ENCODE data around the gene FHIT. TPM values are rescaled to one million over a fixed set of nuclear protein-coding genes. Genes with fewer than 3 reads are reported as not detected.
"Not testable (repeated sequence)": the region's sequence is repeated elsewhere in the genome, so short reads cannot be mapped to it uniquely, and the experiment has no call there.

FHIT gene
- total RNA-seq, 4 donors from 2014 or later: 8.8 to 35.6 (median 12.6) TPM

DNA sequence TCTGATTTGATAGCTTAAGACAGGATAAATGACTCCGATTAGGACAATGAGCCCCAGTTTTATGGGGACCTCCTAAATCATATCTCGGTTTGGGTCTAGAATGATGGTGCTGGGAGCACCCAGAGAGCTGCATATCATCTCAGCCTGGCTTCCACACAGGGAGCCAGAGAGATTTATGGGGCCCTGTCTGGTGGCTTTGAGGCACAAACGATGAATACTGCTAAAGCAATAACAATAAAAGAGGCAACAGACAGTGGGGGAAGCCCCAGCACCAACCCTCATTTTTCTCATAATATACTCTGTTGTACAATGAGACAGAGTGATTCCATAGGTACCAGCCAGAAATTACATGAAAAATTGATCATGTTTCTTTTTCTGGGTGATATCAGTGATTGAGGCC, 1312.4 kb downstream of the FHIT start:
- no peak for TF ChIP-seq POLR2A (IDR thresholded peaks at IDR 0.05)
- TF ChIP-seq EP300 (IDR thresholded peaks at IDR 0.05): no peak
- no peak for TF ChIP-seq POLR2AphosphoS5 (IDR thresholded peaks at IDR 0.05)
- TF ChIP-seq, protein P1, sequence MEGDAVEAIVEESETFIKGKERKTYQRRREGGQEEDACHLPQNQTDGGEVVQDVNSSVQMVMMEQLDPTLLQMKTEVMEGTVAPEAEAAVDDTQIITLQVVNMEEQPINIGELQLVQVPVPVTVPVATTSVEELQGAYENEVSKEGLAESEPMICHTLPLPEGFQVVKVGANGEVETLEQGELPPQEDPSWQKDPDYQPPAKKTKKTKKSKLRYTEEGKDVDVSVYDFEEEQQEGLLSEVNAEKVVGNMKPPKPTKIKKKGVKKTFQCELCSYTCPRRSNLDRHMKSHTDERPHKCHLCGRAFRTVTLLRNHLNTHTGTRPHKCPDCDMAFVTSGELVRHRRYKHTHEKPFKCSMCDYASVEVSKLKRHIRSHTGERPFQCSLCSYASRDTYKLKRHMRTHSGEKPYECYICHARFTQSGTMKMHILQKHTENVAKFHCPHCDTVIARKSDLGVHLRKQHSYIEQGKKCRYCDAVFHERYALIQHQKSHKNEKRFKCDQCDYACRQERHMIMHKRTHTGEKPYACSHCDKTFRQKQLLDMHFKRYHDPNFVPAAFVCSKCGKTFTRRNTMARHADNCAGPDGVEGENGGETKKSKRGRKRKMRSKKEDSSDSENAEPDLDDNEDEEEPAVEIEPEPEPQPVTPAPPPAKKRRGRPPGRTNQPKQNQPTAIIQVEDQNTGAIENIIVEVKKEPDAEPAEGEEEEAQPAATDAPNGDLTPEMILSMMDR (IDR thresholded peaks at IDR 0.05): no peak
- no peak for DNase-seq (ENCODE audit: low spot score in 2 of 2)
- Histone ChIP-seq H3K27me3 (no peaks in the 10 kb centered on the region), H3K4me3 (no peak overlapping the region), H3K27ac (no peak overlapping the region), H3K36me3 (no peaks in the 10 kb centered on the region), H3K9me3 (no peaks in the 10 kb centered on the region), H3K4me1 (no peaks in the 10 kb centered on the region)
- 77% methylated on average over 3 of the region's 3 CpGs for WGBS

DNA sequence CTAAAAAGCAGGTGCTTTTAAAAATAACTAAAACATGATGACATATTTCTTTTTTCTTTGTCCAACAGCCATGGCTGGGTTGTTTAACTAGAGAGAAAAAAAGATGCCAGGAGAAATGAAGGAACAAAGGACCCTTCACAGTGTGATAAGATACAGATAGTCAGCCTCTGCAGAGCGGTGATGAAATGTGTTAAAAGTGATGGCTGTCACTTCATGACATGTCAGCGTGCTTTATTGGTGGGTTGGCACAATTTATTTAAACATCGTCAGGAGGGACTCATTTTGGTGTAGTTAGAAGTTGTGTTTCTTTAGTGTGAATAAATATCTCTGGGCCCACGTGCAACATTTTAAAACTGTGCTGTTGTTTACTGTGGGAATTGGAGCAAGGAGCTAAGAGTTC, 1314.1 kb downstream of the FHIT start:
- Histone ChIP-seq H3K9me3 (no peaks in the 10 kb centered on the region), H3K4me1 (no peaks in the 10 kb centered on the region), H3K36me3 (no peaks in the 10 kb centered on the region), H3K27me3 (no peaks in the 10 kb centered on the region), H3K27ac (no peak overlapping the region), H3K4me3 (no peak overlapping the region)
- 82% methylated on average over 4 of the region's 4 CpGs for WGBS
- DNase-seq (ENCODE audit: low spot score in 2 of 2): no peak
- TF ChIP-seq POLR2A (IDR thresholded peaks at IDR 0.05) (no peak), POLR2AphosphoS5 (IDR thresholded peaks at IDR 0.05) (no peak), EP300 (IDR thresholded peaks at IDR 0.05) (no peak)
- TF ChIP-seq, protein P1 (IDR thresholded peaks at IDR 0.05): no peak

DNA sequence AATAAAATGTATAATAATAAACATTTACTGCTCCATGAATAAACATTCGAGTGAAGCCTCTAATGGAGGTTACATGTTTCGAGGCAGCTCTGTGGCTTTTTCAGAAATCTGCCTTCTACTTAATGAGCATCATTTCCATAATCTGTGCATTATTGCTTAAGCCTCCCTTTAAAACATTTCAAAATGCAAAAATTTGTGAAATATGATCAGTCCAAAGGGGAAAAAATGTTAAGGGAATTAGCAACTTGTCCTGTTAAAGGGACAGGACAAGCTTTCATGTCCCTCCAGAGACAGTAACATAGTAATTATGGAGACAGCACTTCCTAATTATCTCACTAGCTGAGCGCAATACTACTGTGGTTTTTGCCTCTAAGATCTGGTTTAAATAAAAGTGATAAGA, 1314.8 kb downstream of the FHIT start:
- Histone ChIP-seq H3K9me3 (no peaks in the 10 kb centered on the region), H3K4me3 (no peak overlapping the region), H3K4me1 (no peaks in the 10 kb centered on the region), H3K27ac (no peak overlapping the region), H3K36me3 (no peaks in the 10 kb centered on the region), H3K27me3 (no peaks in the 10 kb centered on the region)
- TF ChIP-seq POLR2A (IDR thresholded peaks at IDR 0.05) (no peak), EP300 (IDR thresholded peaks at IDR 0.05) (no peak), POLR2AphosphoS5 (IDR thresholded peaks at IDR 0.05) (no peak)
- TF ChIP-seq, protein P1 (IDR thresholded peaks at IDR 0.05): no peak
- no peak for DNase-seq (ENCODE audit: low spot score in 2 of 2)
- 82% methylated on average over 3 of the region's 3 CpGs for WGBS

DNA sequence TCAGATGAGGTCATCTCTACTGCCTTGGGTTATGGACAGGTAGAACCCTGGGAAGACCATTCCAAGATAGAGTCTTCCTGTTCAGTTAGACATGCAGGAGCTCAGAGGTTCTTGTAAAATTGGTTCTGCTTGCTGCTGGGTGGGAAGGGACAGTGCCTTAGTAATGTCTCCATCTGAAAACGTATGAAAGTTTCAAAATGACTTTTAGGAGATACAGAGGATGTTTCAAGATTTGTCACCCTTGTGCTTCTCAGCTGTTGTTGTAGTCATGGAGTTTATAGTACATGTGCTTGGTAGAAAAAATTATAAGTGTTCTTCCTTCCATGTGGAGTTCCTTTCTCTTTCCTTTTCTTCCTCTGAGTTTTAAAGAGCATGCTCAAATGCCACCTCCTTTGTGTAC, 1316.2 kb downstream of the FHIT start:
- TF ChIP-seq, protein P1 (IDR thresholded peaks at IDR 0.05): no peak
- TF ChIP-seq EP300 (IDR thresholded peaks at IDR 0.05) (no peak), POLR2AphosphoS5 (IDR thresholded peaks at IDR 0.05) (no peak), POLR2A (IDR thresholded peaks at IDR 0.05) (no peak)
- WGBS: 67% methylated on average over 1 of the region's 1 CpG
- no peaks in the 10 kb centered on the region for H3K27me3 ChIP-seq
- no peak overlapping the region for H3K4me3 ChIP-seq
- no peak overlapping the region for H3K27ac ChIP-seq
- DNase-seq (ENCODE audit: low spot score in 2 of 2): no peak
- no peaks in the 10 kb centered on the region for H3K9me3 ChIP-seq
- no peaks in the 10 kb centered on the region for H3K4me1 ChIP-seq
- H3K36me3 ChIP-seq: no peaks in the 10 kb centered on the region

DNA sequence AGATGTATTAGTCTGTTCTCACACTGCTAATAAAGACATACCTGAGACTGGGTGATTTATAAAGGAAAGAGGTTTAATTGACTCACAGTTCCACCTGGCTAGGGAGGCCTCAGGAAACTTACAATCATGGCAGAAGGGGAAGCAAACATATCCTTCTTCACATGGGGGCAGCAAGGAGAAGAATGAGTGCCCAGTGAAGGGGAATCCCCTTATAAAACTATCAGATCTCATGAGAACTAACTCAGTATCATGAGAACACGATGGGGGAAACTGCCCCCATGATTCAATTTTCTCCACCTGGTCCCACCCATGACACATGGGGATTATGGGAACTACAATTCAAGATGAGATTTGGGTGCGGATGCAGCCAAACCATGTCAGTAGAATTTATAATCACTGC, 1316.7 kb downstream of the FHIT start:
- H3K27ac ChIP-seq; H3K27me3 ChIP-seq; H3K4me3 ChIP-seq; H3K4me1 ChIP-seq; DNase-seq (ENCODE audit: low spot score in 2 of 2); H3K9me3 ChIP-seq; H3K36me3 ChIP-seq: not testable (repeated sequence)
- WGBS: 91% methylated on average over 2 of the region's 2 CpGs

DNA sequence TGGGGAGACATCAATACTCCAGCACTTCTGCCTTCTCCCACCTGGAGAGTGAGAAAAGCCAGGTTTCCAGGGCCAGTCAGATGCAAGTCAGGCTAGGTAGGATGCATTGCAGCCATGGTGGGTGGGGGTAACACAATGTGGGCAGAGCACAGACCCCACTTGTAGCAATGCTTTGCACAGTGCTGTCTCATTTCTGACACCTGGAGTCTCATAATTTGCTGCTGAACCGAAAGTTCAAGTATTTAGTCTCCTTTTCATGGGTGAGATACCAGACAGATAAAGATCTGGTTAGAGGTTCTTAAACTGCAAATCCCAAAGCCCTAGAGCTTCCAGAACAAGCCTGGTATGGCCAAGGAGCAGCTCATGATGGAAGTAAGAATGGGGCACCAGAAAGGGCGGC, 1321.1 kb downstream of the FHIT start:
- 66% methylated on average over 2 of the region's 2 CpGs for WGBS

More for the DNA sequence above, 1321.1 kb downstream of the FHIT start:
- no peaks in the 10 kb centered on the region for H3K36me3 ChIP-seq
- TF ChIP-seq POLR2A (IDR thresholded peaks at IDR 0.05) (no peak), POLR2AphosphoS5 (IDR thresholded peaks at IDR 0.05) (no peak), EP300 (IDR thresholded peaks at IDR 0.05) (no peak)
- TF ChIP-seq, protein P1 (IDR thresholded peaks at IDR 0.05): no peak
- no peak for DNase-seq (ENCODE audit: low spot score in 2 of 2)
- H3K27me3 ChIP-seq: no peaks in the 10 kb centered on the region
- no peaks in the 10 kb centered on the region for H3K4me1 ChIP-seq
- H3K9me3 ChIP-seq: no peaks in the 10 kb centered on the region
- no peak overlapping the region for H3K27ac ChIP-seq
- H3K4me3 ChIP-seq: no peak overlapping the region

Data from suprapubic skin (tissue), 4 donors.